Kidney capillary endothelial cell (primary cell): ENCODE results near the gene KCTD8.

ENCODE experiments used
- DNase-seq: peaks from one replicate; pipeline ENCODE4 v3.0.0-alpha.2; 2018; ENCODE audit warnings: low spot score

KCTD8 gene

GRCh38 chr4:44448521-44449461 lies at the start of gene KCTD8:
Gene KCTD8 (minus strand): TSS chr4:44448809.
- peak; percentile 43 for DNase-seq

- no peak for DNase-seq
Measured at GRCh38 chr4:44494810-44495701, 46.4 kb upstream of the KCTD8 start.

DNA sequence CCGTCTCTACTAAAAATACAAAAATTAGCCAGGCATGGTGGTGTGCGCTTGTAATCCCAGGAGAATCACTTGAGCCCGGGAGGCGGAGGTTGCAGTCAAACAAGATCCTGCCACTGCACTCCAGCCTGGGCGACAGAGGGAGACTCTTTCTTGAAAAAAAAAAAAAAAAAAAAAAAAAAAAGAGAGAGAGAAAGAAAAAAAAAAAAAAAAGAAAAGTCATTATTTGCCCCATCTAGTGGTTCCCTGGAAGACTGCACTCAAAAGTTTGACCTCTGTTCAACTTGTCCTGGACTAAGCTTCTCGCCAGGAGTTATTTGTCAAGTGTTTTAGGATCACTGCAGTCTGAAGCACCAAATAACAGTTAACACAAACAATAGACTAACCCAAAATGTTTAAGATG lies 45.3 kb upstream of the KCTD8 start:
- DNase-seq, result no peak

GRCh38 chr4:44487341-44487740 lies 38.7 kb upstream of the KCTD8 start:
- DNase-seq, result no peak

- no peak for DNase-seq
Measured at GRCh38 chr4:44479731-44480130, 31.1 kb upstream of the KCTD8 start.

DNA sequence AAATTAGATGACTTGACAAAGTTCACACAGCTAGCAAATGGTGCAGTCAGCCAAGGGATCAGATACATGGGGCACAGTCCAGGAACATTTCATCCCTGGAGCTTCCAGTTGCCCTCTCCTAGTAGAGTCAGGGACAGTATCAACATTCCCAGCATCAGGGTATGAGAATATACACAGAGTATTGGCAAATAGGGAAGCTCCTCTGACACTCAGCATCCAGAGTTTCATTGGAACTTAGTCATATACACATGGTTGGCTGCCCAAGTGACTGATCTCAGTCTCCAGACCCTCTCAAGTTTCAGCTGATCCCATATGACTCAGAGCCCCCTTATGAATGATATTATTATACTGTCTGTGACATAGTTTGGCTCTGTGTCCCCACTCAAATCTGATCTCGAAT lies 13.7 kb upstream of the KCTD8 start:
- no peak for DNase-seq

- DNase-seq, result peak; percentile 7
Measured at GRCh38 chr4:44447563-44448504, 775 bp downstream of the KCTD8 start.

- DNase-seq, result no peak
Measured at GRCh38 chr4:44446801-44447562, 1.6 kb downstream of the KCTD8 start.

GRCh38 chr4:44446191-44446590 lies 2.4 kb downstream of the KCTD8 start:
- DNase-seq, result no peak

GRCh38 chr4:44438687-44439086 lies 9.9 kb downstream of the KCTD8 start:
- no peak for DNase-seq

GRCh38 chr4:44434247-44434646 lies 14.4 kb downstream of the KCTD8 start:
- DNase-seq, result no peak

GRCh38 chr4:44425614-44426208 lies 22.9 kb downstream of the KCTD8 start:
- DNase-seq, result no peak

DNA sequence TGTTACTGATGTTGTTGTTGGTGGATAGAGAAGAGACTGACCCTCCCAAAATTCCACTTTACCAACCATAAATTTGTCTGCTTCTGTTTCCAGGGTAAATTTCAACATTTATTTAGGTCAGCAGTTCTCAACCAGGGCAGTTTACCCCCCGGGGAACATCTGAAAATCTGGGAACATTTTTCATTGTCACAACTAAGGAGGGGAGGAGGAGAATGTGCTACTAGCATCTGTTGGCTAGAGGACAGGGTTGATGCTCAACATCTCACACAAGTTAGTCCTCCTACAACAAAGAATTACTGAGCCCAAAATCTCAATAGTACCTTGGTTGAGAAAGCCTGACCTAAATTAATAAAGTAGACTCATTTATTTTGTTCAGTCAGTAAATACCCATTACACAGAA lies 25.7 kb downstream of the KCTD8 start:
- no peak for DNase-seq

DNA sequence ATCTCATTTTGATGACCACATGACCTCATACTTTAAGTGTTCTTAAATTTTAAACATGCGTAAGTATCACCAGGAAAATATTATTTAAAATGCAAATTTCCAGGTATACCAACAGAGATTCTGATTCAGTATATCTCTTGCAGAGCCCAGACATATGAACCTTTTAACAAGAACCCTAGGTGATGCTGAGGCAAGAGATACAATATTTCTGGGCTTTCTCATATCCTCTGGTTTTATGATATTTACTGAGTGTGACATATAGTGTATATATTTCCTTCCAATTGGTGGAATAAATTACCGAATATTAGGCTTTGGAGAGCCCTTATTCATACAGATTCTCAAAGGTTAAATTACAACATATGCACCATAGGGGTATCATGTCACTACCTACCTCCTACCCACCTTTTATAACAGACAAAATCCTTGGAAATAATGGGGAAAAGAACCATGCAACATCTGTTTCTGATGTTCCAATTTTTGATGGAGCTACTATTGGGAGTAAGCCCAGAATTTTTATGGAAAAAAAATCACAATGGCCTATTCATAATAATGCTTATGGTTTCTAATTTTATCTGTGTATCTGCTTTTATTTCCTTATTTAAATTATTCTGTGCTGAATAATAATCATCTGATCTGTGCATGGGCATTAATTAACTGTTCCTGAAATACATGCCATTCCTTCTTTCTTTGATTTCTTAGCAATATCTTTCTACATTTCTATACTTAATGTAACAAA lies 27.1 kb downstream of the KCTD8 start:
- DNase-seq, result no peak

DNA sequence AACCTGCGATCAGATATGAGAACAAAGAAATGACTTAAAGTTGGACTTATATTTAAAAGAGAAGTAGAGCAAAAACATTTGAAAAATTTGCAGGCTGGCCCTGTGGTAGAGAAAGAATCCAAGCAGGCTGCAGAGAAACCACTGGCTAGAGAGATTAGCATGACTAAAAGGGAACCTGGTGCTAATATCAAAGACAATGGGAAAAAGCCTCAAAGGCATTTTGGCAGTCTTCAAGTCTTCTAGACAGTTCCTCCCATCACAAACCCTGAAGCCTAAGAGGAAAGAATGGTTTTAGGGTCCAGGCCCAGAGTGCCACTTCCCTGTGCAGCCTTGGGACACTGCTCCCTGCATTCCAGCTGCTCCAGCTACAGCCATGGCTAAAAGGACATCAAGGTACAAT lies 33.4 kb downstream of the KCTD8 start:
- DNase-seq, result no peak

- no peak for DNase-seq
Measured at GRCh38 chr4:44368413-44369167, 80.0 kb downstream of the KCTD8 start.

DNA sequence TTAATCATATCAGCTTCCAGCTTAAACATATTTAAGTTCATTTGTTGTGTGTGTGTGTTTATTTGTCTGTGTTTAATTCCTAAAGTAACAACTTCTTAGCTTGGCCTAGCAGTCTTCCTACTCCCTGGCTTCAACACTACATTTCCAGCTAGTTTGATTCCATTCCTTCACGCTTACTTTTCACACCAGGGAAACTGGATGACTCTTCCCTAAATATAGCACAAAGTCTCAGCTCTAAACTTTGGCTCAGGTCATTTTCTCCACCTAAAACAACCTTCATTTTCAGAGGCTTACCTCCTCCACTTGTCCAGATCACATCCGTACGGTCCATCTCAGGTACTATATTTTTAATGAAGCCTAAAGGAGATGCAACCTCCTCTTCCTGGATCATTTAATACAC lies 94.4 kb downstream of the KCTD8 start:
- no peak for DNase-seq

DNA sequence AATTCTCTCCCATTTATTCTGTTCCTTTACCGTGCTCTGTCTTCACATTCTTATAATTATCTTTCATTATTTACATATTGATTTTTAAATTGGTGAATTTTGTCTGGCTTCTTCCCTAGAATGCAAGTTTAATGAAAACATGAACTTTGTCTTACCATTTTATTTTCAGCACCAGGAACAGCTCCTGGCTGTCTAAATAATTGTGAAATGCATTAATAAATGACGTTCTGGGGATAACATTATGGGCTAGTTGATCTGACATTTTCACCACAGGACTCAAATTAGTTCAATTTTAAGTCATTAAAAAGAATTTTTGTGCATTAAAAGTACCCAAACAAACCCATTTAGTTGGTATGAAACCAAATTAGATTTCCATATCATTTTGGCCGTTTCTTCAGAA lies 97.5 kb downstream of the KCTD8 start:
- DNase-seq, result no peak

DNA sequence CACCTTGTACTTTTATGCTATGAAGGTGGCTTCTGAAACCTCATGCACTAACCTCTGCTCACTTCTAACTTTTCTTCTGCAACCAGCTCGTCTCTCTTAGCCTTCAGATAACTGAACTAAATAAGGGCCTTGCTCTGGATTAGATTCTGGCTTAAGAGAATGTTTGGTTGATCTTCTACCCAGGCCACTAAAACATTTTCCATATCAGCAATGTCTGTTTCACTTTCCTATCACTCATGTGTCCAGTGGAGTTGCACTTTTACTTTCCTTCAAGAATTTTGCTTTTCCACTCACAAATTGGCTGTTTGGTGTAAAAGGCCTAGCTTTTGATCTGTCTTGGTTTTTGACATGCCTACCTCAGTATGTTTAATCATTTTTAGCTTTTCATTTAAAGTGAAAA lies 105.8 kb downstream of the KCTD8 start:
- no peak for DNase-seq
